GM23248 (cell line): ENCODE data around the gene GABBR2. TPM values are rescaled to one million over a fixed set of nuclear protein-coding genes. Genes with fewer than 3 reads are reported as not detected.
A peak's percentile ranks its signal among the peaks of the same experiment; 100 is the strongest.

Experiments
- DNase-seq: peaks from one replicate; pipeline ENCODE4 v3.0.0-alpha.2; 2015
- H2AFZ ChIP-seq: fragments of 200-600 bp; sonication (generic); 2 replicates; pipeline ENCODE4 v1.6.1; 2016; ENCODE audit warnings: antibody characterized with exemption
- H3F3A ChIP-seq: fragments of 200-600 bp; sonication (generic); 2 replicates; pipeline ENCODE4 v1.6.1; 2016; ENCODE audit warnings: mild to moderate bottlenecking, antibody characterized with exemption, mixed run types; ENCODE audit not compliant: insufficient read depth
- H3K27ac ChIP-seq: fragments of 200-600 bp; sonication (generic); 2 replicates; pipeline ENCODE4 v1.5.1; 2016; ENCODE audit warnings: mild to moderate bottlenecking
- H3K27me3 ChIP-seq: fragments of 200-600 bp; sonication (generic); replicated peaks from 2 replicates; pipeline ENCODE4 v1.6.1; 2016; ENCODE audit warnings: mild to moderate bottlenecking; ENCODE audit not compliant: insufficient read depth
- H3K36me3 ChIP-seq: fragments of 200-600 bp; sonication (generic); 2 replicates; pipeline ENCODE4 v1.6.1; 2016; ENCODE audit warnings: low read depth, mild to moderate bottlenecking
- H3K4me1 ChIP-seq: fragments of 200-600 bp; sonication (generic); 2 replicates; pipeline ENCODE4 v1.6.1; 2016; ENCODE audit warnings: mild to moderate bottlenecking; ENCODE audit not compliant: insufficient read depth
- H3K4me2 ChIP-seq: fragments of 200-600 bp; sonication (generic); one replicate; pipeline ENCODE4 v1.6.1; 2016; ENCODE audit warnings: mild to moderate bottlenecking; ENCODE audit not compliant: unreplicated experiment
- H3K4me3 ChIP-seq: fragments of 200-600 bp; sonication (generic); 2 replicates; pipeline ENCODE4 v1.5.1; 2016; ENCODE audit warnings: mild to moderate bottlenecking
- H3K79me2 ChIP-seq: fragments of 200-600 bp; sonication (generic); 2 replicates; pipeline ENCODE4 v1.6.1; 2016; ENCODE audit warnings: mild to moderate bottlenecking; ENCODE audit not compliant: insufficient read depth
- H3K9ac ChIP-seq: fragments of 200-600 bp; sonication (generic); 2 replicates; pipeline ENCODE4 v1.6.1; 2016; ENCODE audit warnings: mild to moderate bottlenecking
- H3K9me2 ChIP-seq: fragments of 200-600 bp; sonication (generic); 2 replicates; pipeline ENCODE4 v1.6.1; 2016; ENCODE audit warnings: mixed run types, mild to moderate bottlenecking, moderate library complexity; ENCODE audit not compliant: insufficient read depth
- H3K9me3 ChIP-seq: fragments of 200-600 bp; sonication (generic); one replicate; pipeline ENCODE4 v1.6.1; 2017; ENCODE audit warnings: low read depth
- H4K20me1 ChIP-seq: fragments of 200-600 bp; sonication (generic); 2 replicates; pipeline ENCODE4 v1.6.0; 2016; ENCODE audit not compliant: insufficient read depth
- EZH2 ChIP-seq: fragments of 200-600 bp; sonication (generic); IDR thresholded peaks from 2 replicates; pipeline ENCODE4 v1.6.1; 2018; ENCODE audit warnings: antibody characterized with exemption, mild to moderate bottlenecking; ENCODE audit not compliant: insufficient read depth, poor library complexity, severe bottlenecking
- EZH2phosphoT487 ChIP-seq: fragments of 200-600 bp; sonication (generic); IDR thresholded peaks from 2 replicates; pipeline ENCODE4 v1.6.1; 2018; ENCODE audit warnings: antibody characterized with exemption, moderate library complexity, mild to moderate bottlenecking, low read depth; ENCODE audit not compliant: insufficient read depth
- WGBS, 2 experiments: methylation state at CpG; one replicate each; pipeline ENCODE4 v1.1.6; 2015 to 2017; ENCODE audit warnings: low lambda C conversion rate in 2 of 2, low coverage in 1 of 2; ENCODE audit errors: missing lambda C conversion rate in 2 of 2; 5-methylcytosine and 5-hydroxymethylcytosine counted together
- in situ Hi-C: fragments of 300-500 bp; cut with MboI; formaldehyde crosslinking; loops from 2 replicates; pipeline ENCODE4 v1.15.0; 2020
- polyA plus RNA-seq: library from polyadenylated mRNA; unstranded; fragments of >200 nt; fragmentation: Nextera tagmentation; extraction: Ambion mirVana; gene quantifications from 2 replicates; pipeline ENCODE4 v1.2.1, GENCODE V29; 2016
- total RNA-seq: library from RNA; depleted of rRNA; stranded (reverse); fragments of >200 nt; shearing (Covaris generic); gene quantifications from 2 replicates; pipeline ENCODE4 v1.2.3, GENCODE V29; 2014

Gene GABBR2
- total and polyA plus RNA-seq, 2 experiments from 2014 or later = 7.5 to 13.4 TPM

DNA sequence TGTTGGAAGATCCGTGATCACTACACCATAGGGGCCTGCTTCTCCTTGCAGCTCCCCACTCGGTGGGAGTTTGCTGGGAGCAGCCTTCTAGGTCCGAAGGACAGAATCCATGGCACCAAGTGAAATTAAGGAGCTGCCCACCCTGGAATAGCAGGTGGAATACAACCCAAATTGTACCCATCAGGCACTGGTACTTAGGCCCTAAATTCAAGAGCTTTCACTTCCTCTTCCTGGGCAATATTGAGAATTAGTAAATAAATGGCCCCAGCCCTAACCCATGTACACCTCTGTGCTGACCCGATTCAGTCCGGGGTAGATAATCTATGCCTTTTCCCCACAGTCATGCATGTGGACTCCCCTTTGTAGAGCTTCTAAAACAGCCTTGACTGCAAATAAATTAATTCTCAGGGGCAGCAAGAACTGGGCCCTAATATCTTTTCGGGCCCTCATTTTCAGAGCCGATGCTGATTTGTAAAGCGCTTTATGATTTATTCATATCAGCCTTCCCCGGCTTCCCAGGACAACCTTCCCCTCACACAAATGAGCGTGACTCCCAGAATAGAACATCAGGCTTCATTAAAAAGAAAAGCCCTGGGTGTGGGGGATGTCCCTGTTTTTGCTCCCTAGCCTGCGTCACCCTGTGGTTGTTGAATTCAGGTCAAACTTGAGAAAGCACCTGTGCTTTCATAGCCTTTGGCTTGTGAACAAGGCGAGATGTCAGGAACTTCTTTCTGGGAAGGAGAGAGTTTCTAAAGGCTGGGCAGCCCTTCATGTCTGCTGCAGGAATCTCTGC, 327.2 kb downstream of the GABBR2 start:
- Histone ChIP-seq H2AFZ (no peak overlapping the region), H3K4me3 (no peak overlapping the region), H3K9me2 (no peaks in the 10 kb centered on the region), H3K36me3 (no peaks in the 10 kb centered on the region), H3K9ac (no peak overlapping the region), H3K9me3 (no peaks in the 10 kb centered on the region), H4K20me1 (no peaks in the 10 kb centered on the region), H3K27me3 (no peaks in the 10 kb centered on the region), H3K79me2 (no peaks in the 10 kb centered on the region), H3K4me1 (peaks cover 14% of the 10 kb centered on the region), H3K4me2 (no peak overlapping the region), H3F3A (0 out of 2 replicates have a peak, but pooled peaks cover 8% of the 10 kb centered on the region), H3K27ac (no peak overlapping the region)
- in situ Hi-C loops = no loop called here
- 90 to 94% methylated on average over 12 of the region's 12 CpGs for WGBS, 2 experiments
- no peak for TF ChIP-seq EZH2phosphoT487
- no peak for TF ChIP-seq EZH2
- DNase-seq = no peak

GRCh38 chr9:98380065-98380681, 328.6 kb downstream of the GABBR2 start:
- Histone ChIP-seq H3F3A (peaks cover 17% of the 10 kb centered on the region), H3K27ac (peak overlapping the region; percentile 54), H4K20me1 (no peaks in the 10 kb centered on the region), H3K36me3 (no peaks in the 10 kb centered on the region), H3K4me3 (no peak overlapping the region), H3K4me2 (peak overlapping the region; percentile 55), H3K79me2 (no peaks in the 10 kb centered on the region), H3K9ac (peak overlapping the region; percentile 69), H3K9me2 (no peaks in the 10 kb centered on the region), H2AFZ (peak overlapping the region; percentile 79), H3K27me3 (no peaks in the 10 kb centered on the region), H3K9me3 (no peaks in the 10 kb centered on the region), H3K4me1 (peaks cover 26% of the 10 kb centered on the region)
- in situ Hi-C loops = no loop called here
- peak; percentile 77 for DNase-seq
- WGBS, 2 experiments = 17 to 23% methylated on average over 19 of the region's 19 CpGs
- TF ChIP-seq EZH2 = no peak
- no peak for TF ChIP-seq EZH2phosphoT487

GRCh38 chr9:98379572-98379971, 329.2 kb downstream of the GABBR2 start:
- Histone ChIP-seq H3K4me3 (no peak overlapping the region), H3K27me3 (no peaks in the 10 kb centered on the region), H3K9ac (peak overlapping the region; percentile 69), H3K27ac (peak overlapping the region; percentile 54), H4K20me1 (no peaks in the 10 kb centered on the region), H3F3A (peaks cover 23% of the 10 kb centered on the region), H3K36me3 (no peaks in the 10 kb centered on the region), H3K79me2 (no peaks in the 10 kb centered on the region), H3K9me3 (no peaks in the 10 kb centered on the region), H3K9me2 (no peaks in the 10 kb centered on the region), H3K4me2 (peak overlapping the region; percentile 55), H3K4me1 (peaks cover 32% of the 10 kb centered on the region), H2AFZ (peak overlapping the region; percentile 79; the same call in 1 of the 2 replicates)
- TF ChIP-seq EZH2 = no peak
- WGBS, 2 experiments = 49 to 53% methylated on average over 1 of the region's 1 CpG
- DNase-seq = no peak
- in situ Hi-C loops = no loop called here

DNA sequence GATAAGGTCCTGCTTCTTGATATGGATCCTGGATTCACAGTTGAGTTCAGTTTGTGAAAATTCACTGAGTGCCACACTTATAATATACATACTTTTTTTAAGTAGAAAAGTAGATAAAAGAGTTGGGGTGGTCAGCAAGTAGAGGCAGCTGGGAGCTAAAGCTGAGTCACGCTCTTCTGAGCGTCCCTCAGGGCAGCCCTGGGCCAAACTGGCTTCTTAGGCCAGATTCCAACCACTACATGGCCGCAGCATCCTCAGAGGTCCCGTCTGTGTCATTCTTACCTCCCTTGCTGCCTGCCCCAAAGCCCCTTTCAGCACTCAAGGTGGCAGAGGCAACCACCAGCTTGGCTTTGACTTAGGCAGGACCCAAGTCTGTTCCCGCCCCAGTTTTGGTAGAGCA, 329.9 kb downstream of the GABBR2 start:
- no peak overlapping the region for H3K4me2 ChIP-seq
- peaks cover 31% of the 10 kb centered on the region for H3F3A ChIP-seq
- no peak overlapping the region; the same call in 1 of the 2 replicates for H3K9ac ChIP-seq
- peaks cover 40% of the 10 kb centered on the region for H3K4me1 ChIP-seq
- H3K27ac ChIP-seq = no peak overlapping the region
- no peaks in the 10 kb centered on the region for H3K27me3 ChIP-seq
- no peaks in the 10 kb centered on the region for H3K36me3 ChIP-seq
- TF ChIP-seq EZH2 (no peak), EZH2phosphoT487 (no peak)
- H3K9me2 ChIP-seq = no peaks in the 10 kb centered on the region
- H4K20me1 ChIP-seq = no peaks in the 10 kb centered on the region
- in situ Hi-C loops = no loop called here
- H3K4me3 ChIP-seq = no peak overlapping the region
- WGBS, 2 experiments = 68 to 75% methylated on average over 5 of the region's 5 CpGs
- no peaks in the 10 kb centered on the region for H3K79me2 ChIP-seq
- no peak overlapping the region for H2AFZ ChIP-seq
- no peaks in the 10 kb centered on the region for H3K9me3 ChIP-seq
- DNase-seq = peak; percentile 33
